ENCODE results near the gene TRIM41. TPM values are rescaled to one million over a fixed set of nuclear protein-coding genes. Genes with fewer than 3 reads are reported as not detected.
A peak's percentile ranks its signal among the peaks of the same experiment; 100 is the strongest.

Gene TRIM41
- total and polyA plus RNA-seq, 2 of the 13 experiments (the other 11 are each of a cell fraction or from before 2014, with no cell fraction given), result 10.2 to 16.7 TPM

- Histone ChIP-seq H2AFZ (ENCODE audit: low read length) (no peak overlapping the region), H3K4me2 (ENCODE audit: low read depth, low read length) (peak overlapping the region; percentile 95), H3K4me3 (replicated peaks in 1 of 3; ENCODE audit: insufficient read depth in 1 of 3, low read depth in 2 of 3, low read length in 3 of 3) (peak overlapping the region; percentile 79 to 90 (median 87)), H3K79me2 (ENCODE audit: insufficient read depth, low read length) (peaks cover 18% of the 10 kb centered on the region), H3K36me3 (replicated peaks in 1 of 2; ENCODE audit: control insufficient read depth in 1 of 2, insufficient read depth in 2 of 2, low read length in 2 of 2) (peaks cover under 1 to 15% of the 10 kb centered on the region in 2 experiments; a peak in 3 of 5 replicates), H3K9me3 (ENCODE audit: low read length) (no peaks in the 10 kb centered on the region), H4K20me1 (ENCODE audit: insufficient read depth, low read length) (no peaks in the 10 kb centered on the region; the same call in 1 of the 2 replicates), H3K27ac (ENCODE audit: extremely low read length, insufficient read depth, low read length) (peak overlapping the region; percentile 81), H3K9ac (ENCODE audit: insufficient read depth, low read depth, low read length) (peak overlapping the region; percentile 86), H3K4me1 (ENCODE audit: insufficient read depth, low read length) (peaks cover 45% of the 10 kb centered on the region), H3K27me3 (ENCODE audit: control insufficient read depth in 1 of 2, insufficient read depth in 2 of 2, low read length in 2 of 2) (no peaks in the 10 kb centered on the region; a peak in 2 of 5 replicates)
- TF ChIP-seq ZNF562 (CRISPR knock-in tag; IDR thresholded peaks at IDR 0.05; ENCODE audit: borderline replicate concordance) (no peak), MAFK (conservative IDR thresholded peaks at IDR 0.05 in 1 of 2, IDR thresholded peaks at IDR 0.05 in 1 of 2; ENCODE audit: low read length in 2 of 2) (peak; percentile 23 to 66; a peak in 2 of 4 replicates), MAFF (IDR thresholded peaks at IDR 0.05; ENCODE audit: low read depth, low read length) (peak; percentile 38; the same call in 1 of the 2 replicates)
- in situ Hi-C loops (cut with HindIII; ENCODE audit: extremely low pct_ligation_motif_present, low pct_unique_long_range_greater_than_20kb), result loop anchor here (5.0 kb wide), 1 partner anchor 37 kb away; no protein-coding TSS in a partner anchor
- BruUV-seq (replicated peaks), result no TSS peak
- intact Hi-C loops (cut with micrococcal nuclease; ENCODE audit: unreplicated experiment), result no loop called here
- FAIRE-seq (no peak), DNase-seq (ENCODE audit: low spot score) (no peak), ATAC-seq (no peak)
- ChIA-PET CTCF (ENCODE audit: low intra/inter-chr PET ratio, low total read pairs) (no interaction called here), POLR2A (interaction anchor here (0.9 to 3.8 kb wide), 3 partner anchors 10 to 37 kb away, joined by 3 to 25 read pairs (median 3); partner anchors contain the start of gene TRIM52)
- 91% methylated on average over 20 of the region's 22 CpGs for WGBS (ENCODE audit: low lambda C conversion rate)
These were observed 1.5 kb downstream of the TRIM41 start for GRCh38 chr5:181224390-181225229.

GRCh38 chr5:181229996-181230395, 6.9 kb downstream of the TRIM41 start:
- Histone ChIP-seq H3K79me2 (ENCODE audit: insufficient read depth, low read length) (peaks cover 7% of the 10 kb centered on the region), H3K4me3 (replicated peaks in 1 of 3; ENCODE audit: insufficient read depth in 1 of 3, low read depth in 2 of 3, low read length in 3 of 3) (no peak overlapping the region), H3K9ac (ENCODE audit: insufficient read depth, low read depth, low read length) (no peak overlapping the region), H3K9me3 (ENCODE audit: low read length) (no peaks in the 10 kb centered on the region), H3K36me3 (replicated peaks in 1 of 2; ENCODE audit: control insufficient read depth in 1 of 2, insufficient read depth in 2 of 2, low read length in 2 of 2) (peaks cover 15 to 49% of the 10 kb centered on the region in 2 experiments), H3K27ac (ENCODE audit: extremely low read length, insufficient read depth, low read length) (no peak overlapping the region), H2AFZ (ENCODE audit: low read length) (no peak overlapping the region), H3K4me2 (ENCODE audit: low read depth, low read length) (no peak overlapping the region), H3K27me3 (ENCODE audit: control insufficient read depth in 1 of 2, insufficient read depth in 2 of 2, low read length in 2 of 2) (no peaks in the 10 kb centered on the region), H4K20me1 (ENCODE audit: insufficient read depth, low read length) (no peaks in the 10 kb centered on the region; the same call in 1 of the 2 replicates), H3K4me1 (ENCODE audit: insufficient read depth, low read length) (peaks cover 16% of the 10 kb centered on the region)
- CTCF ChIA-PET (ENCODE audit: low intra/inter-chr PET ratio, low total read pairs), result no interaction called here
- BruUV-seq (replicated peaks), result no TSS peak
- FAIRE-seq, result no peak
- in situ Hi-C loops (cut with HindIII; ENCODE audit: extremely low pct_ligation_motif_present, low pct_unique_long_range_greater_than_20kb), result no loop called here
- no peak for TF ChIP-seq ZNF839 (CRISPR knock-in tag; IDR thresholded peaks at IDR 0.05; ENCODE audit: borderline replicate concordance)
- POLR2A ChIA-PET, result interaction anchor here (1.0 kb wide), 1 partner anchor 11 kb away, joined by 4 read pairs; no protein-coding TSS in a partner anchor
- DNase-seq (ENCODE audit: low spot score), result no peak
- WGBS (ENCODE audit: low lambda C conversion rate), result 98% methylated on average over 13 of the region's 13 CpGs
- intact Hi-C loops (cut with micrococcal nuclease; ENCODE audit: unreplicated experiment), result no loop called here
- no peak for ATAC-seq
